ENCODE data around the gene TEN1. TPM values are rescaled to one million over a fixed set of nuclear protein-coding genes. Genes with fewer than 3 reads are reported as not detected.
"Not testable (repeated sequence)": the region's sequence is repeated elsewhere in the genome, so short reads cannot be mapped to it uniquely, and the experiment has no call there.

Gene TEN1
- total and polyA plus RNA-seq, 4 donors: 12.0 to 30.0 (median 16.5) TPM

- peak overlapping the region in 1 of 2 donors; percentile 55 for H3K27ac ChIP-seq (ENCODE audit: low read depth in 1 of 2, low read length in 2 of 2)
Measured at GRCh38 chr17:75970626-75971025, 8.4 kb upstream of the TEN1 start.

GRCh38 chr17:75975187-75975586 lies 3.9 kb upstream of the TEN1 start:
- not testable (repeated sequence) for H3K27me3 ChIP-seq (ENCODE audit: control insufficient read depth in 4 of 4, insufficient read depth in 4 of 4, low read length in 3 of 4); H3K9me3 ChIP-seq (ENCODE audit: control insufficient read depth in 4 of 4, low read length in 3 of 4); DNase-seq (ENCODE audit: low spot score)
- H3K9ac ChIP-seq (ENCODE audit: low read depth in 1 of 2, low read length in 2 of 2): peak overlapping the region; percentile 47 to 76
- peak overlapping the region; percentile 97 to 98 for H3K27ac ChIP-seq (ENCODE audit: low read depth in 1 of 2, low read length in 2 of 2)
- WGBS: 73% methylated on average over 6 of the region's 6 CpGs
- peaks cover 4 to 13% (median 11%) of the 10 kb centered on the region in 4 donors for H3K36me3 ChIP-seq (ENCODE audit: control insufficient read depth in 4 of 4, insufficient read depth in 3 of 4, low read depth in 1 of 4, low read length in 3 of 4)
- peaks cover 3 to 59% (median 30%) of the 10 kb centered on the region in 4 donors for H3K4me1 ChIP-seq (ENCODE audit: control insufficient read depth in 4 of 4, insufficient read depth in 4 of 4, low read length in 3 of 4)
- H3K4me3 ChIP-seq (ENCODE audit: low read depth in 1 of 3, low read length in 3 of 3): peak overlapping the region; percentile 0 to 38 (median 32)

More at GRCh38 chr17:75970626-75971025, 8.4 kb upstream of the TEN1 start:
- no peak overlapping the region for H3K4me3 ChIP-seq (ENCODE audit: low read depth in 1 of 3, low read length in 3 of 3)
- H3K27me3 ChIP-seq (ENCODE audit: control insufficient read depth in 4 of 4, insufficient read depth in 4 of 4, low read length in 3 of 4): no peaks in the 10 kb centered on the region
- H3K4me1 ChIP-seq (ENCODE audit: control insufficient read depth in 4 of 4, insufficient read depth in 4 of 4, low read length in 3 of 4): peaks cover 3 to 44% (median 25%) of the 10 kb centered on the region in 4 donors
- WGBS: 91% methylated on average over 7 of the region's 7 CpGs
- no peak for DNase-seq (ENCODE audit: low spot score)
- no peak overlapping the region for H3K9ac ChIP-seq (ENCODE audit: low read depth in 1 of 2, low read length in 2 of 2)
- no peaks in the 10 kb centered on the region for H3K9me3 ChIP-seq (ENCODE audit: control insufficient read depth in 4 of 4, low read length in 3 of 4)
- no peak for TF ChIP-seq REST (IDR thresholded peaks at IDR 0.05)
- TF ChIP-seq EGR1 (IDR thresholded peaks at IDR 0.05; ENCODE audit: low read depth in 2 of 2): no peak
- no peak for TF ChIP-seq SP1 (IDR thresholded peaks at IDR 0.05)
- no peak for TF ChIP-seq HNF4A (conservative IDR thresholded peaks at IDR 0.05)
- TF ChIP-seq RAD21 (IDR thresholded peaks at IDR 0.05): no peak
- TF ChIP-seq TAF1 (conservative IDR thresholded peaks at IDR 0.05): no peak
- no peak for TF ChIP-seq NR2F2 (IDR thresholded peaks at IDR 0.05)
- no peak for TF ChIP-seq YY1 (IDR thresholded peaks at IDR 0.05)
- no peak for TF ChIP-seq ZBTB33 (IDR thresholded peaks at IDR 0.05)
- TF ChIP-seq GABPA (IDR thresholded peaks at IDR 0.05 in 1 of 2, conservative IDR thresholded peaks at IDR 0.05 in 1 of 2): no peak
- H3K36me3 ChIP-seq (ENCODE audit: control insufficient read depth in 4 of 4, insufficient read depth in 3 of 4, low read depth in 1 of 4, low read length in 3 of 4): peaks cover 7 to 18% (median 15%) of the 10 kb centered on the region in 4 donors

- 20% methylated on average over 5 of the region's 5 CpGs for WGBS
- Histone ChIP-seq H3K27me3 (ENCODE audit: control insufficient read depth in 4 of 4, insufficient read depth in 4 of 4, low read length in 3 of 4) (no peaks in the 10 kb centered on the region), H3K9ac (ENCODE audit: low read depth in 1 of 2, low read length in 2 of 2) (peak overlapping the region; percentile 47 to 97), H3K36me3 (ENCODE audit: control insufficient read depth in 4 of 4, insufficient read depth in 3 of 4, low read depth in 1 of 4, low read length in 3 of 4) (peaks cover 4 to 8% (median 6%) of the 10 kb centered on the region in 4 donors), H3K4me3 (ENCODE audit: low read depth in 1 of 3, low read length in 3 of 3) (peak overlapping the region; percentile 38 to 61 (median 40)), H3K9me3 (ENCODE audit: control insufficient read depth in 4 of 4, low read length in 3 of 4) (no peaks in the 10 kb centered on the region), H3K27ac (ENCODE audit: low read depth in 1 of 2, low read length in 2 of 2) (peak overlapping the region; percentile 97 to 98), H3K4me1 (ENCODE audit: control insufficient read depth in 4 of 4, insufficient read depth in 4 of 4, low read length in 3 of 4) (peaks cover 3 to 60% (median 32%) of the 10 kb centered on the region in 4 donors)
- DNase-seq (ENCODE audit: low spot score): no peak
- no peak for TF ChIP-seq HNF4A (conservative IDR thresholded peaks at IDR 0.05)
- TF ChIP-seq RXRA (IDR thresholded peaks at IDR 0.05): no peak
- TF ChIP-seq FOXA2 (IDR thresholded peaks at IDR 0.05): no peak
- no peak for TF ChIP-seq CTCF (IDR thresholded peaks at IDR 0.05; ENCODE audit: low read depth, low read length, missing input control)
- TF ChIP-seq EGR1 (IDR thresholded peaks at IDR 0.05; ENCODE audit: low read depth in 2 of 2): no peak
- no peak for TF ChIP-seq FOXA1 (IDR thresholded peaks at IDR 0.05)
- no peak for TF ChIP-seq NR2F2 (IDR thresholded peaks at IDR 0.05)
Measured at GRCh38 chr17:75975757-75976174, 3.3 kb upstream of the TEN1 start.

Data from liver (tissue), 9 donors.